Activated CD4-positive, alpha-beta T cell treated with anti-CD3 and anti-CD28 coated beads, Interleukin-2, amount 50 U/mL, for 1 hour (primary cell): ENCODE data around the gene RRP1.

Source experiments
- DNase-seq: peaks from one replicate; pipeline ENCODE4 v3.0.0-alpha.2; 2020

RRP1 gene

GRCh38 chr21:43777953-43778352, 11.4 kb upstream of the RRP1 start:
- DNase-seq: no peak

- DNase-seq: no peak
Observed at GRCh38 chr21:43778469-43779335, 10.7 kb upstream of the RRP1 start.

- no peak for DNase-seq
Observed at GRCh38 chr21:43779660-43780059, 9.7 kb upstream of the RRP1 start.

GRCh38 chr21:43781846-43782245, 7.5 kb upstream of the RRP1 start:
- DNase-seq: no peak

GRCh38 chr21:43782431-43783097, 6.8 kb upstream of the RRP1 start:
- DNase-seq: no peak

GRCh38 chr21:43783098-43783700, 6.2 kb upstream of the RRP1 start:
- no peak for DNase-seq

- DNase-seq: no peak
Observed at GRCh38 chr21:43785134-43785533, 4.2 kb upstream of the RRP1 start.

- no peak for DNase-seq
Observed at GRCh38 chr21:43786300-43786806, 3.0 kb upstream of the RRP1 start.

GRCh38 chr21:43786807-43787440, 2.5 kb upstream of the RRP1 start:
- no peak for DNase-seq

- no peak for DNase-seq
Observed at GRCh38 chr21:43790010-43790524, 690 bp downstream of the RRP1 start.

- no peak for DNase-seq
Observed at GRCh38 chr21:43792406-43792805, 3.0 kb downstream of the RRP1 start.

- DNase-seq: no peak
Observed at GRCh38 chr21:43793243-43793642, 3.9 kb downstream of the RRP1 start.

GRCh38 chr21:43794311-43794710, 4.9 kb downstream of the RRP1 start:
- DNase-seq: no peak

GRCh38 chr21:43794857-43795256, 5.5 kb downstream of the RRP1 start:
- DNase-seq: no peak

GRCh38 chr21:43797415-43797814, 8.0 kb downstream of the RRP1 start:
- DNase-seq: no peak

GRCh38 chr21:43797925-43798715, 8.7 kb downstream of the RRP1 start:
- no peak for DNase-seq

GRCh38 chr21:43799301-43799840, 10.0 kb downstream of the RRP1 start:
- DNase-seq: no peak

- no peak for DNase-seq
Observed at GRCh38 chr21:43800124-43800523, 10.7 kb downstream of the RRP1 start.

GRCh38 chr21:43800566-43800965, 11.2 kb downstream of the RRP1 start:
- DNase-seq: no peak

- DNase-seq: no peak
Observed at GRCh38 chr21:43801006-43801783, 11.8 kb downstream of the RRP1 start.

GRCh38 chr21:43802713-43803313, 13.4 kb downstream of the RRP1 start:
- no peak for DNase-seq
